HepG2 (cell line): ENCODE measurements around the gene XPO5. TPM values are rescaled to one million over a fixed set of nuclear protein-coding genes. Genes with fewer than 3 reads are reported as not detected.

ENCODE experiments used
- ATAC-seq: fragments of 200-7000 bp; cut with Tn5 transposase; 3 replicates; pipeline ENCODE4 v1.9.1; 2020; ENCODE audit warnings: mild to moderate bottlenecking, moderate library complexity
- BruUV-seq: library from RNA; stranded (reverse); fragments of 400-500 nt; replicated peaks from 2 replicates; lab custom pipeline; 2021; lab: Mats Ljungman, UMichigan
- CTCF ChIA-PET: fragments of 300-600 bp; formaldehyde crosslinking; extraction: SDS; loops from one replicate; lab custom pipeline; 2021; ENCODE audit warnings: low total read pairs, inconsistent platforms, low intra/inter-chr PET ratio; lab: Yijun Ruan, JAX
- POLR2A ChIA-PET: fragments of 350-600 bp; sonication (Branson Sonifier 250); formaldehyde crosslinking; loops from one replicate; lab custom pipeline; 2020; ENCODE audit warnings: antibody characterized with exemption, inconsistent platforms; lab: Yijun Ruan, JAX
- DNase-seq: peaks from one replicate; pipeline ENCODE4 v3.0.0-alpha.2; 2015; ENCODE audit warnings: low spot score
- FAIRE-seq: peaks from 3 replicates; lab custom pipeline; 2011; peaks lifted over from hg19 to GRCh38; lab: Jason Lieb, UNC
- H2AFZ ChIP-seq: one replicate; pipeline ENCODE4 v1.6.1; 2011; ENCODE audit warnings: low read length, inconsistent platforms
- H3K27ac ChIP-seq: fragments of 300-600 bp; 3 replicates; pipeline ENCODE4 v1.8.0; 2011; ENCODE audit warnings: mixed run types, mild to moderate bottlenecking, mixed read lengths, low read length, inconsistent platforms; ENCODE audit not compliant: insufficient read depth; ENCODE audit errors: extremely low read length
- H3K27me3 ChIP-seq, 2 experiments: fragments of 200-600 bp in 1 of 2; 2 replicates in 1 of 2; 3 replicates in 1 of 2; pipeline versions ENCODE4 v1.6.0 to v1.8.0; 2011; ENCODE audit warnings: low read length in 2 of 2, mild to moderate bottlenecking in 2 of 2, moderate library complexity in 2 of 2, inconsistent platforms in 1 of 2; ENCODE audit not compliant: insufficient read depth in 2 of 2, control insufficient read depth in 1 of 2
- H3K36me3 ChIP-seq, 2 experiments: fragments of 200-600 bp in 1 of 2; replicated peaks in 1 of 2; 2 replicates in 1 of 2; 3 replicates in 1 of 2; pipeline versions ENCODE4 v1.5.1 to v1.8.0; 2011; ENCODE audit warnings: low read length in 2 of 2, inconsistent platforms in 1 of 2; ENCODE audit not compliant: insufficient read depth in 2 of 2, control insufficient read depth in 1 of 2
- H3K4me1 ChIP-seq: 2 replicates; pipeline ENCODE4 v1.5.1; 2012; ENCODE audit warnings: low read length, inconsistent platforms; ENCODE audit not compliant: insufficient read depth
- H3K4me2 ChIP-seq: 2 replicates; pipeline ENCODE4 v1.6.0; 2011; ENCODE audit warnings: low read depth, low read length, inconsistent platforms
- H3K4me3 ChIP-seq, 3 experiments: fragments of 200-600 bp in 1 of 3; sonication (generic), shearing (Covaris generic) in 1 of 3; replicated peaks in 1 of 3; 2 replicates each; pipeline ENCODE4 v1.5.1; 2011 to 2016; ENCODE audit warnings: low read length in 3 of 3, inconsistent platforms in 2 of 3, low read depth in 2 of 3, mild to moderate bottlenecking in 2 of 3, control low read depth in 1 of 3, mixed read lengths in 1 of 3; ENCODE audit not compliant: insufficient read depth in 1 of 3
- H3K79me2 ChIP-seq: one replicate; pipeline ENCODE4 v1.6.1; 2011; ENCODE audit warnings: low read length, inconsistent platforms; ENCODE audit not compliant: insufficient read depth
- H3K9ac ChIP-seq: 2 replicates; pipeline ENCODE4 v1.6.0; 2011; ENCODE audit warnings: mild to moderate bottlenecking, low read depth, low read length, inconsistent platforms; ENCODE audit not compliant: insufficient read depth
- H3K9me3 ChIP-seq: 2 replicates; pipeline ENCODE4 v1.5.1; 2012; ENCODE audit warnings: mild to moderate bottlenecking, low read length
- H4K20me1 ChIP-seq: 2 replicates; pipeline ENCODE4 v1.6.0; 2011; ENCODE audit warnings: inconsistent platforms, mild to moderate bottlenecking, low read length, moderate library complexity; ENCODE audit not compliant: insufficient read depth
- GZF1 ChIP-seq: sonication (generic); formaldehyde crosslinking; IDR thresholded peaks from 2 replicates; pipeline ENCODE4 v1.5.1; 2020; ENCODE audit warnings: mild to moderate bottlenecking, missing genetic modification reagents
- ISX ChIP-seq: sonication (generic); formaldehyde crosslinking; conservative IDR thresholded peaks from 2 replicates; pipeline ENCODE4 v1.5.0; 2020; ENCODE audit warnings: missing genetic modification reagents
- KLF11 ChIP-seq: IDR thresholded peaks from 2 replicates; pipeline ENCODE4 v1.6.1; 2016; ENCODE audit warnings: missing compliant biosample characterization
- NCOA2 ChIP-seq: sonication (generic); formaldehyde crosslinking; IDR thresholded peaks from 2 replicates; pipeline ENCODE4 v1.8.0; 2022; ENCODE audit warnings: inconsistent platforms
- NFIC ChIP-seq: IDR thresholded peaks from 2 replicates; pipeline ENCODE4 v1.6.1; 2012; ENCODE audit warnings: mild to moderate bottlenecking, low read length, inconsistent platforms
- SOX13 ChIP-seq, 3 experiments: fragments of 450-650 bp in 1 of 3; sonication (generic) in 1 of 3; formaldehyde crosslinking in 1 of 3; IDR thresholded peaks in 2 of 3; conservative IDR thresholded peaks in 1 of 3; 2 replicates each; pipeline versions ENCODE4 v1.5.0 to v1.6.1; 2016 to 2020; ENCODE audit warnings: antibody characterized with exemption in 1 of 3, mild to moderate bottlenecking in 1 of 3, missing compliant biosample characterization in 1 of 3, missing genetic modification reagents in 1 of 3, moderate library complexity in 1 of 3
- TGIF2 ChIP-seq: IDR thresholded peaks from 2 replicates; pipeline ENCODE4 v1.6.1; 2016; ENCODE audit warnings: control low read depth, missing compliant biosample characterization
- TSC22D2 ChIP-seq: sonication (generic); formaldehyde crosslinking; IDR thresholded peaks from 2 replicates; pipeline ENCODE4 v1.5.1; 2020; ENCODE audit warnings: missing genetic modification reagents, mild to moderate bottlenecking, borderline replicate concordance
- ZFAT ChIP-seq: sonication (generic); formaldehyde crosslinking; conservative IDR thresholded peaks from 2 replicates; pipeline ENCODE4 v1.8.1; 2023; ENCODE audit warnings: missing genetic modification reagents, inconsistent platforms
- ZNF414 ChIP-seq: sonication (generic); formaldehyde crosslinking; IDR thresholded peaks from 2 replicates; pipeline ENCODE4 v1.5.0; 2020; ENCODE audit warnings: missing genetic modification reagents
- ZNF546 ChIP-seq: sonication (generic); formaldehyde crosslinking; conservative IDR thresholded peaks from 2 replicates; pipeline ENCODE4 v1.8.1; 2023; ENCODE audit warnings: mild to moderate bottlenecking, missing genetic modification reagents
- ZNF598 ChIP-seq: sonication (generic); formaldehyde crosslinking; IDR thresholded peaks from 2 replicates; pipeline ENCODE4 v1.5.1; 2020; ENCODE audit warnings: mild to moderate bottlenecking, missing genetic modification reagents, borderline replicate concordance
- ZNF646 ChIP-seq: sonication (generic); formaldehyde crosslinking; IDR thresholded peaks from 2 replicates; pipeline ENCODE4 v1.9.0; 2021; ENCODE audit warnings: mild to moderate bottlenecking, missing genetic modification reagents
- WGBS: methylation state at CpG from one replicate; pipeline ENCODE4 v1.1.6; 2017; ENCODE audit warnings: low lambda C conversion rate; 5-methylcytosine and 5-hydroxymethylcytosine counted together
- in situ Hi-C: cut with HindIII; loops from 2 replicates; pipeline ENCODE4 v1.10.0; 2017; ENCODE audit warnings: low pct_unique_long_range_greater_than_20kb; ENCODE audit not compliant: extremely low pct_ligation_motif_present
- intact Hi-C: fragments of 100-400 bp; cut with micrococcal nuclease; formaldehyde crosslinking; loops from one replicate; pipeline ENCODE4 v1.10.0; 2022; ENCODE audit not compliant: unreplicated experiment
- polyA plus RNA-seq, 8 experiments: library from polyadenylated mRNA; depleted of rRNA in 3 of 8; stranded (reverse) in 7 of 8; unstranded in 1 of 8; fragments of >200 nt; fragmentation: Illumina TruSeq in 4 of 8; extraction: Trizol in 4 of 8; gene quantifications; 2 replicates each; pipeline versions ENCODE4 v1.2.1 to v1.2.3, GENCODE V29; 2011 to 2016; ENCODE audit warnings: low read depth in 4 of 8, missing spikeins in 1 of 8, mixed read lengths in 1 of 8; ENCODE audit not compliant: insufficient read depth in 1 of 8
- total RNA-seq, 5 experiments: library from RNA; depleted of rRNA; stranded (reverse); fragments of >200 nt; fragmentation: Illumina TruSeq; extraction: Trizol; gene quantifications; 2 replicates each; pipeline ENCODE4 v1.2.3, GENCODE V29; 2016; ENCODE audit warnings: low read depth in 1 of 5
- TF ChIP-seq, protein P1 (sequence below): sonication (generic); formaldehyde crosslinking; IDR thresholded peaks from 2 replicates; pipeline ENCODE4 v1.9.0; 2022; ENCODE audit warnings: missing genetic modification reagents, mild to moderate bottlenecking, borderline replicate concordance

XPO5 gene
- total and polyA plus RNA-seq, 2 of the 13 experiments (the other 11 are each of a cell fraction or from before 2014, with no cell fraction given), result 52.2 to 68.0 TPM

GRCh38 chr6:43499028-43499815 lies 76.6 kb downstream of the XPO5 start:
- no peak overlapping the region for H3K9ac ChIP-seq
- H3K4me2 ChIP-seq, result peak overlapping the region; percentile 14
- no peaks in the 10 kb centered on the region for H3K9me3 ChIP-seq
- H3K27me3 ChIP-seq, result no peaks in the 10 kb centered on the region
- peaks cover 43 to 61% of the 10 kb centered on the region in 2 experiments for H3K36me3 ChIP-seq
- ChIA-PET CTCF (no interaction called here), POLR2A (interaction anchor here (0.5 to 2.0 kb wide), 4 partner anchors 8 to 43 kb away, joined by 3 to 9 read pairs (median 4); partner anchors contain the start of gene LRRC73)
- BruUV-seq, result no TSS peak
- in situ Hi-C loops (loop anchor here (5.0 kb wide), 1 partner anchor 237 kb away; no protein-coding TSS in a partner anchor), intact Hi-C loops (loop anchor here (5.0 to 10.0 kb wide), 2 partner anchors 64 to 132 kb away; partner anchors contain the start of gene ZNF318)
- peaks cover 11% of the 10 kb centered on the region for H3K79me2 ChIP-seq
- ATAC-seq (peak; percentile 59), FAIRE-seq (peak; percentile 83), DNase-seq (peak; percentile 75)
- H3K27ac ChIP-seq, result peak overlapping the region; percentile 60
- no peaks in the 10 kb centered on the region for H4K20me1 ChIP-seq
- H3K4me3 ChIP-seq, result no peak overlapping the region; a peak in 1 of 6 replicates
- WGBS, result 66% methylated on average over 10 of the region's 12 CpGs
- H2AFZ ChIP-seq, result no peak overlapping the region
- H3K4me1 ChIP-seq, result peaks cover 22% of the 10 kb centered on the region
- TF ChIP-seq ZNF598, result 0 out of 2 replicates have a peak, but pooled peaks have one; percentile 22
- TF ChIP-seq, protein P1, sequence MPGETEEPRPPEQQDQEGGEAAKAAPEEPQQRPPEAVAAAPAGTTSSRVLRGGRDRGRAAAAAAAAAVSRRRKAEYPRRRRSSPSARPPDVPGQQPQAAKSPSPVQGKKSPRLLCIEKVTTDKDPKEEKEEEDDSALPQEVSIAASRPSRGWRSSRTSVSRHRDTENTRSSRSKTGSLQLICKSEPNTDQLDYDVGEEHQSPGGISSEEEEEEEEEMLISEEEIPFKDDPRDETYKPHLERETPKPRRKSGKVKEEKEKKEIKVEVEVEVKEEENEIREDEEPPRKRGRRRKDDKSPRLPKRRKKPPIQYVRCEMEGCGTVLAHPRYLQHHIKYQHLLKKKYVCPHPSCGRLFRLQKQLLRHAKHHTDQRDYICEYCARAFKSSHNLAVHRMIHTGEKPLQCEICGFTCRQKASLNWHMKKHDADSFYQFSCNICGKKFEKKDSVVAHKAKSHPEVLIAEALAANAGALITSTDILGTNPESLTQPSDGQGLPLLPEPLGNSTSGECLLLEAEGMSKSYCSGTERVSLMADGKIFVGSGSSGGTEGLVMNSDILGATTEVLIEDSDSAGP (CRISPR knock-in tag), result peak; percentile 35; the same call in 1 of the 2 replicates
- TF ChIP-seq ZNF646, result no peak
- TF ChIP-seq ZNF414 (CRISPR knock-in tag), result no peak
- TF ChIP-seq SOX13 (IDR thresholded peaks at IDR 0.05), result no peak
- TF ChIP-seq SOX13 (CRISPR knock-in tag; conservative IDR thresholded peaks at IDR 0.05 in 1 of 2, IDR thresholded peaks at IDR 0.05 in 1 of 2), result peak in 1 of 2 experiments; percentile 68; a peak in 2 of 4 replicates
- no peak for TF ChIP-seq GZF1 (CRISPR knock-in tag)
- TF ChIP-seq TGIF2, result no peak
- no peak for TF ChIP-seq NCOA2 (CRISPR knock-in tag)
- no peak for TF ChIP-seq ISX (CRISPR knock-in tag)
- TF ChIP-seq NFIC, result no peak
- TF ChIP-seq KLF11 (CRISPR knock-in tag), result no peak
- TF ChIP-seq TSC22D2, result no peak
- TF ChIP-seq ZNF546 (CRISPR knock-in tag), result no peak
- no peak for TF ChIP-seq ZFAT
